HepG2 (cell line): Measurements from ENCODE around the gene MEI1. TPM values are rescaled to one million over a fixed set of nuclear protein-coding genes. Genes with fewer than 3 reads are reported as not detected.

ENCODE experiments used
- ASH2L ChIP-seq: fragments of 300-600, 200-600 bp; sonication (generic); IDR thresholded peaks from 2 replicates; pipeline ENCODE4 v1.7.0; 2017; ENCODE audit warnings: low read depth, mild to moderate bottlenecking, moderate library complexity, mixed read lengths, low read length; ENCODE audit not compliant: insufficient read length
- PLRG1 ChIP-seq: fragments of 450-650 bp; conservative IDR thresholded peaks from 2 replicates; pipeline ENCODE4 v1.6.1; 2016
- RELA ChIP-seq: sonication (generic); formaldehyde crosslinking; IDR thresholded peaks from 2 replicates; pipeline ENCODE4 v1.4.0; 2020; ENCODE audit warnings: missing genetic modification reagents
- REXO4 ChIP-seq: sonication (generic); formaldehyde crosslinking; IDR thresholded peaks from 2 replicates; pipeline ENCODE4 v1.8.0; 2022; ENCODE audit warnings: missing genetic modification reagents, mild to moderate bottlenecking, borderline replicate concordance
- RXRB ChIP-seq: IDR thresholded peaks from 2 replicates; pipeline ENCODE4 v1.6.1; 2016; ENCODE audit warnings: borderline replicate concordance, missing genetic modification reagents, missing compliant biosample characterization
- SIX1 ChIP-seq: sonication (generic); formaldehyde crosslinking; IDR thresholded peaks from 2 replicates; pipeline ENCODE4 v1.4.0; 2020; ENCODE audit warnings: missing genetic modification reagents, borderline replicate concordance
- SMAD1 ChIP-seq: sonication (generic); formaldehyde crosslinking; IDR thresholded peaks from 2 replicates; pipeline ENCODE4 v1.4.0; 2020; ENCODE audit warnings: missing genetic modification reagents, low read depth, mild to moderate bottlenecking, borderline replicate concordance
- ZBTB21 ChIP-seq: sonication (generic); formaldehyde crosslinking; IDR thresholded peaks from 2 replicates; pipeline ENCODE4 v1.4.0; 2020; ENCODE audit warnings: missing genetic modification reagents
- ZNF329 ChIP-seq: sonication (generic); formaldehyde crosslinking; IDR thresholded peaks from 2 replicates; pipeline ENCODE4 v1.9.0; 2021; ENCODE audit warnings: low read depth, mild to moderate bottlenecking, missing genetic modification reagents
- ZNF772 ChIP-seq: sonication (generic); formaldehyde crosslinking; IDR thresholded peaks from 2 replicates; pipeline ENCODE4 v1.5.0; 2020; ENCODE audit warnings: mild to moderate bottlenecking, missing genetic modification reagents
- polyA plus RNA-seq, 8 experiments: library from polyadenylated mRNA; depleted of rRNA in 3 of 8; stranded (reverse) in 7 of 8; unstranded in 1 of 8; fragments of >200 nt; fragmentation: Illumina TruSeq in 4 of 8; extraction: Trizol in 4 of 8; gene quantifications; 2 replicates each; pipeline versions ENCODE4 v1.2.1 to v1.2.3, GENCODE V29; 2011 to 2016; ENCODE audit warnings: low read depth in 4 of 8, missing spikeins in 1 of 8, mixed read lengths in 1 of 8; ENCODE audit not compliant: insufficient read depth in 1 of 8
- total RNA-seq, 5 experiments: library from RNA; depleted of rRNA; stranded (reverse); fragments of >200 nt; fragmentation: Illumina TruSeq; extraction: Trizol; gene quantifications; 2 replicates each; pipeline ENCODE4 v1.2.3, GENCODE V29; 2016; ENCODE audit warnings: low read depth in 1 of 5
- TF ChIP-seq, protein P1 (sequence below): IDR thresholded peaks from 2 replicates; pipeline ENCODE4 v1.6.1; 2012; ENCODE audit warnings: inconsistent platforms
- TF ChIP-seq, protein P2 (sequence below): IDR thresholded peaks from 2 replicates; pipeline ENCODE4 v1.6.1; 2016; ENCODE audit warnings: low read depth, borderline replicate concordance
- TF ChIP-seq, protein P3 (sequence below): sonication (generic); formaldehyde crosslinking; conservative IDR thresholded peaks from 2 replicates; pipeline ENCODE4 v1.4.0; 2020; ENCODE audit warnings: missing genetic modification reagents
- TF ChIP-seq, protein P4 (sequence below): sonication (generic); formaldehyde crosslinking; IDR thresholded peaks from 2 replicates; pipeline ENCODE4 v1.4.0; 2020; ENCODE audit warnings: missing genetic modification reagents, borderline replicate concordance
- TF ChIP-seq, protein P5 (sequence below): sonication (generic); formaldehyde crosslinking; IDR thresholded peaks from 2 replicates; pipeline ENCODE4 v1.4.0; 2020; ENCODE audit warnings: low read depth, mild to moderate bottlenecking, missing genetic modification reagents
- TF ChIP-seq, protein P6 (sequence below): sonication (generic); formaldehyde crosslinking; IDR thresholded peaks from 2 replicates; pipeline ENCODE4 v1.8.1; 2023; ENCODE audit warnings: missing genetic modification reagents, mild to moderate bottlenecking, borderline replicate concordance
- TF ChIP-seq, protein P7 (sequence below): IDR thresholded peaks from 2 replicates; pipeline ENCODE4 v1.6.1; 2016; ENCODE audit warnings: missing biosample characterization, missing genetic modification reagents, low read depth
- TF ChIP-seq, protein P8 (sequence below): sonication (generic); formaldehyde crosslinking; IDR thresholded peaks from 2 replicates; pipeline ENCODE4 v1.4.0; 2020; ENCODE audit warnings: missing genetic modification reagents
- TF ChIP-seq, protein P9 (sequence below): sonication (generic); formaldehyde crosslinking; IDR thresholded peaks from 2 replicates; pipeline ENCODE4 v1.8.0; 2022; ENCODE audit warnings: missing genetic modification reagents, mild to moderate bottlenecking, borderline replicate concordance

The MEI1 gene
- total and polyA plus RNA-seq, 2 of the 13 experiments (the other 11 are each of a cell fraction or from before 2014, with no cell fraction given), result 0.75 to 1.9 TPM

DNA sequence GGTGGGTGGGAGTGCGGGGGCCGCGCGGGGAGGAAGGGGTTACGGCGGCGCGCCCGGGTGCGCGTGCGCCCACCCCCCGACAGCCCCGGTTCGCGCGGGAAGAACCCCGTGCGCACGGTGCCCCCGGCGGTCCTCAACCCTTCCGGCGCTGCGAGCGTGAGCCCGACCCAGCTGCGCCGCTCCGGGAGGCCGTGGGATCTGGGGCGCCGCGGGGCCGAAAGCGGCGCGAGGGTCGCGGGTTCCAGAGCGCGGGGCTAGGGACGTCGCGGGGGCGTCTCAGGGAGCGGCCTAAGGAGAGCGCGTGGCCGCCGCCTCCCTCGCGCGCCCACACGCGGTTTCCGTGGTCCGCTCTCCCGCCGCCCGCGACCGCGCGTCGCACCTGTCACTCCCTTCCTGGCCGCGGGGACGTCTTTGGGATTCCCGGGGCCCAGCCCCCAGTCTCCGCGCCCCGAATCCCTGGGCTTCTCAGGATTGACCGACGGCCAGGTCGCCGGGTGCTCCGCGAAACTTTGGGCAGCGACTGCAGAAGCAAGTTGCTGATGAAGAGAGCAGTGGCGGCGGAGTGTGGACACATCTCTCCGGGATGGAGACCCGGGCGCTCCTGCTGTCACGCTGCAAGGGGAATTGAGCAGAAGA is 134.2 kb downstream of the MEI1 start (continued):
- TF ChIP-seq, protein P1, sequence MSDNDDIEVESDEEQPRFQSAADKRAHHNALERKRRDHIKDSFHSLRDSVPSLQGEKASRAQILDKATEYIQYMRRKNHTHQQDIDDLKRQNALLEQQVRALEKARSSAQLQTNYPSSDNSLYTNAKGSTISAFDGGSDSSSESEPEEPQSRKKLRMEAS, result peak; percentile 82
- TF ChIP-seq, protein P2, sequence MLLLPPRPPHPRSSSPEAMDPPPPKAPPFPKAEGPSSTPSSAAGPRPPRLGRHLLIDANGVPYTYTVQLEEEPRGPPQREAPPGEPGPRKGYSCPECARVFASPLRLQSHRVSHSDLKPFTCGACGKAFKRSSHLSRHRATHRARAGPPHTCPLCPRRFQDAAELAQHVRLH (CRISPR knock-in tag), result no peak
- TF ChIP-seq SIX1 (CRISPR knock-in tag), result no peak
- TF ChIP-seq, protein P3, sequence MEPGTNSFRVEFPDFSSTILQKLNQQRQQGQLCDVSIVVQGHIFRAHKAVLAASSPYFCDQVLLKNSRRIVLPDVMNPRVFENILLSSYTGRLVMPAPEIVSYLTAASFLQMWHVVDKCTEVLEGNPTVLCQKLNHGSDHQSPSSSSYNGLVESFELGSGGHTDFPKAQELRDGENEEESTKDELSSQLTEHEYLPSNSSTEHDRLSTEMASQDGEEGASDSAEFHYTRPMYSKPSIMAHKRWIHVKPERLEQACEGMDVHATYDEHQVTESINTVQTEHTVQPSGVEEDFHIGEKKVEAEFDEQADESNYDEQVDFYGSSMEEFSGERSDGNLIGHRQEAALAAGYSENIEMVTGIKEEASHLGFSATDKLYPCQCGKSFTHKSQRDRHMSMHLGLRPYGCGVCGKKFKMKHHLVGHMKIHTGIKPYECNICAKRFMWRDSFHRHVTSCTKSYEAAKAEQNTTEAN, result 0 out of 2 replicates have a peak, but pooled peaks have one; percentile 16
- TF ChIP-seq, protein P4, sequence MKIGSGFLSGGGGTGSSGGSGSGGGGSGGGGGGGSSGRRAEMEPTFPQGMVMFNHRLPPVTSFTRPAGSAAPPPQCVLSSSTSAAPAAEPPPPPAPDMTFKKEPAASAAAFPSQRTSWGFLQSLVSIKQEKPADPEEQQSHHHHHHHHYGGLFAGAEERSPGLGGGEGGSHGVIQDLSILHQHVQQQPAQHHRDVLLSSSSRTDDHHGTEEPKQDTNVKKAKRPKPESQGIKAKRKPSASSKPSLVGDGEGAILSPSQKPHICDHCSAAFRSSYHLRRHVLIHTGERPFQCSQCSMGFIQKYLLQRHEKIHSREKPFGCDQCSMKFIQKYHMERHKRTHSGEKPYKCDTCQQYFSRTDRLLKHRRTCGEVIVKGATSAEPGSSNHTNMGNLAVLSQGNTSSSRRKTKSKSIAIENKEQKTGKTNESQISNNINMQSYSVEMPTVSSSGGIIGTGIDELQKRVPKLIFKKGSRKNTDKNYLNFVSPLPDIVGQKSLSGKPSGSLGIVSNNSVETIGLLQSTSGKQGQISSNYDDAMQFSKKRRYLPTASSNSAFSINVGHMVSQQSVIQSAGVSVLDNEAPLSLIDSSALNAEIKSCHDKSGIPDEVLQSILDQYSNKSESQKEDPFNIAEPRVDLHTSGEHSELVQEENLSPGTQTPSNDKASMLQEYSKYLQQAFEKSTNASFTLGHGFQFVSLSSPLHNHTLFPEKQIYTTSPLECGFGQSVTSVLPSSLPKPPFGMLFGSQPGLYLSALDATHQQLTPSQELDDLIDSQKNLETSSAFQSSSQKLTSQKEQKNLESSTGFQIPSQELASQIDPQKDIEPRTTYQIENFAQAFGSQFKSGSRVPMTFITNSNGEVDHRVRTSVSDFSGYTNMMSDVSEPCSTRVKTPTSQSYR (CRISPR knock-in tag), result no peak
- TF ChIP-seq PLRG1, result no peak
- TF ChIP-seq, protein P5, sequence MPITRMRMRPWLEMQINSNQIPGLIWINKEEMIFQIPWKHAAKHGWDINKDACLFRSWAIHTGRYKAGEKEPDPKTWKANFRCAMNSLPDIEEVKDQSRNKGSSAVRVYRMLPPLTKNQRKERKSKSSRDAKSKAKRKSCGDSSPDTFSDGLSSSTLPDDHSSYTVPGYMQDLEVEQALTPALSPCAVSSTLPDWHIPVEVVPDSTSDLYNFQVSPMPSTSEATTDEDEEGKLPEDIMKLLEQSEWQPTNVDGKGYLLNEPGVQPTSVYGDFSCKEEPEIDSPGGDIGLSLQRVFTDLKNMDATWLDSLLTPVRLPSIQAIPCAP, result no peak
- TF ChIP-seq, protein P6, sequence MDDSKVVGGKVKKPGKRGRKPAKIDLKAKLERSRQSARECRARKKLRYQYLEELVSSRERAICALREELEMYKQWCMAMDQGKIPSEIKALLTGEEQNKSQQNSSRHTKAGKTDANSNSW (CRISPR knock-in tag), result no peak
- no peak for TF ChIP-seq RELA (CRISPR knock-in tag)
- TF ChIP-seq ZNF772 (CRISPR knock-in tag), result peak; percentile 49; the same call in 1 of the 2 replicates
- TF ChIP-seq, protein P7, sequence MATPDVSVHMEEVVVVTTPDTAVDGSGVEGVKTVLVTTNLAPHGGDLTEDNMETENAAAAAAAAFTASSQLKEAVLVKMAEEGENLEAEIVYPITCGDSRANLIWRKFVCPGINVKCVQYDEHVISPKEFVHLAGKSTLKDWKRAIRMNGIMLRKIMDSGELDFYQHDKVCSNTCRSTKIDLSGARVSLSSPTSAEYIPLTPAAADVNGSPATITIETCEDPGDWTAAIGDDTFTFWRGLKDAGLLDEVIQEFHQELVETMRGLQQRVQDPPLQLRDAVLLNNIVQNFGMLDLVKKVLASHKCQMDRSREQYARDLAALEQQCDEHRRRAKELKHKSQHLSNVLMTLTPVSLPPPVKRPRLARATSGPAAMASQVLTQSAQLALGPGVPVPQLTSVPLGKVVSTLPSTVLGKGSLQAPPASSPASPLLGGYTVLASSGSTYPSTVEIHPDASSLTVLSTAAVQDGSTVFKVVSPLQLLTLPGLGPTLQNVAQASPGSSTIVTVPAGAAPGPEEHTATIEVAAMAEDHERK (CRISPR knock-in tag), result no peak
- TF ChIP-seq ZBTB21 (CRISPR knock-in tag), result no peak
- TF ChIP-seq, protein P8, sequence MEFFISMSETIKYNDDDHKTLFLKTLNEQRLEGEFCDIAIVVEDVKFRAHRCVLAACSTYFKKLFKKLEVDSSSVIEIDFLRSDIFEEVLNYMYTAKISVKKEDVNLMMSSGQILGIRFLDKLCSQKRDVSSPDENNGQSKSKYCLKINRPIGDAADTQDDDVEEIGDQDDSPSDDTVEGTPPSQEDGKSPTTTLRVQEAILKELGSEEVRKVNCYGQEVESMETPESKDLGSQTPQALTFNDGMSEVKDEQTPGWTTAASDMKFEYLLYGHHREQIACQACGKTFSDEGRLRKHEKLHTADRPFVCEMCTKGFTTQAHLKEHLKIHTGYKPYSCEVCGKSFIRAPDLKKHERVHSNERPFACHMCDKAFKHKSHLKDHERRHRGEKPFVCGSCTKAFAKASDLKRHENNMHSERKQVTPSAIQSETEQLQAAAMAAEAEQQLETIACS (CRISPR knock-in tag), result peak; percentile 79
- no peak for TF ChIP-seq RXRB (CRISPR knock-in tag)
- TF ChIP-seq, protein P9, sequence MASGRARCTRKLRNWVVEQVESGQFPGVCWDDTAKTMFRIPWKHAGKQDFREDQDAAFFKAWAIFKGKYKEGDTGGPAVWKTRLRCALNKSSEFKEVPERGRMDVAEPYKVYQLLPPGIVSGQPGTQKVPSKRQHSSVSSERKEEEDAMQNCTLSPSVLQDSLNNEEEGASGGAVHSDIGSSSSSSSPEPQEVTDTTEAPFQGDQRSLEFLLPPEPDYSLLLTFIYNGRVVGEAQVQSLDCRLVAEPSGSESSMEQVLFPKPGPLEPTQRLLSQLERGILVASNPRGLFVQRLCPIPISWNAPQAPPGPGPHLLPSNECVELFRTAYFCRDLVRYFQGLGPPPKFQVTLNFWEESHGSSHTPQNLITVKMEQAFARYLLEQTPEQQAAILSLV (CRISPR knock-in tag), result 0 out of 2 replicates have a peak, but pooled peaks have one; percentile 67
- no peak for TF ChIP-seq SMAD1 (CRISPR knock-in tag)
- TF ChIP-seq ASH2L, result no peak
- no peak for TF ChIP-seq REXO4
- no peak for TF ChIP-seq ZNF329 (CRISPR knock-in tag)
